Measurements from ENCODE around the gene TEC. TPM values are rescaled to one million over a fixed set of nuclear protein-coding genes. Genes with fewer than 3 reads are reported as not detected.

The TEC gene
- total and polyA plus RNA-seq, 2 of the 8 experiments (the other 6 are each of a cell fraction or from before 2014, with no cell fraction given): 0.73 to 1.8 TPM

DNA sequence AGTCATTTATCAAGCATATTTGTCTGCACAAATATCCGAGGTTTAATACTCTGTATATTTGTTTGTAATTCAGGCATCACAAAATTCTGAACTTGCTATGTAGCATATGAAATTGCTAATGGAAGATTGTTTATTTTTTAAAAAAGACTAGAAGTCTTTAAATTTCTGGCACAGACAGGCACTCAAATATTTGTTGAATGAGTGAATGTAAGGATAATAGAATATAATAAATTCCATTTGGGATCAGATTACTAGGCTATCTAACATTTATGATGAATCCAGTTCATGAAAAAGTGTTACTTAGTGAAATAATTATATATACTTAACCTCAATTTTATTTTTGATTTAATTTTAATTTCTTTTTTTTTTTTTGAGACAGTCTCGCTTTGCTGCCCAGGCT, 30.4 kb upstream of the TEC start:
- ChIA-PET POLR2A (ENCODE audit: partially characterized antibody) (interaction anchor here (1.1 kb wide), 1 partner anchor 42 kb away, joined by 3 read pairs; no protein-coding TSS in a partner anchor), CTCF (ENCODE audit: partially characterized antibody) (interaction anchor here (0.6 to 1.5 kb wide), 4 partner anchors 8 to 246 kb away, joined by 3 to 5 read pairs (median 3); no protein-coding TSS in a partner anchor)
- H3K9me3 ChIP-seq (ENCODE audit: insufficient read depth in 2 of 2, low read depth in 1 of 2, low read length in 1 of 2): no peaks in the 10 kb centered on the region
- no peaks in the 10 kb centered on the region for H3K79me1 ChIP-seq (ENCODE audit: low read depth, low read length)
- DNase-seq (ENCODE audit: low read depth in 1 of 2, low spot score in 2 of 2) (no peak), FAIRE-seq (no peak)
- no peaks in the 10 kb centered on the region for H3K4me1 ChIP-seq (replicated peaks in 1 of 4; ENCODE audit: control insufficient read depth in 3 of 4, insufficient read depth in 4 of 4, low read length in 3 of 4)
- no peak overlapping the region for H3K4ac ChIP-seq (replicated peaks; ENCODE audit: insufficient read length, low read depth, low read length)
- H3K4me3 ChIP-seq (ENCODE audit: extremely low read depth in 1 of 4, insufficient read depth in 2 of 4, low read depth in 3 of 4, low read length in 4 of 4): no peak overlapping the region
- H2BK120ac ChIP-seq (replicated peaks; ENCODE audit: low read depth, low read length): no peak overlapping the region
- H2BK5ac ChIP-seq (ENCODE audit: low read depth, low read length): no peak overlapping the region
- H3K18ac ChIP-seq (ENCODE audit: extremely low read depth, low read length): no peak overlapping the region
- TF ChIP-seq TBP (IDR thresholded peaks at IDR 0.05; ENCODE audit: low read depth, low read length): no peak
- no peak for TF ChIP-seq SP2 (IDR thresholded peaks at IDR 0.05; ENCODE audit: low read length)
- TF ChIP-seq EP300 (IDR thresholded peaks at IDR 0.05; ENCODE audit: borderline replicate concordance in 1 of 2, low read depth in 2 of 2, low read length in 2 of 2): no peak
- no peak for TF ChIP-seq SIRT6 (IDR thresholded peaks at IDR 0.05; ENCODE audit: low read length)
- TF ChIP-seq RFX5 (IDR thresholded peaks at IDR 0.05; ENCODE audit: borderline replicate concordance, low read depth, low read length): no peak
- TF ChIP-seq SIN3A (conservative IDR thresholded peaks at IDR 0.05 in 1 of 2, IDR thresholded peaks at IDR 0.05 in 1 of 2; ENCODE audit: low read depth in 1 of 2, low read length in 2 of 2): no peak
- TF ChIP-seq TCF12 (IDR thresholded peaks at IDR 0.05; ENCODE audit: low read depth, low read length): no peak
- no peak for TF ChIP-seq CEBPB (IDR thresholded peaks at IDR 0.05; ENCODE audit: low read depth, low read length)
- TF ChIP-seq, protein P1, sequence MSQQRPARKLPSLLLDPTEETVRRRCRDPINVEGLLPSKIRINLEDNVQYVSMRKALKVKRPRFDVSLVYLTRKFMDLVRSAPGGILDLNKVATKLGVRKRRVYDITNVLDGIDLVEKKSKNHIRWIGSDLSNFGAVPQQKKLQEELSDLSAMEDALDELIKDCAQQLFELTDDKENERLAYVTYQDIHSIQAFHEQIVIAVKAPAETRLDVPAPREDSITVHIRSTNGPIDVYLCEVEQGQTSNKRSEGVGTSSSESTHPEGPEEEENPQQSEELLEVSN (IDR thresholded peaks at IDR 0.05): no peak
- TF ChIP-seq FOSL1 (IDR thresholded peaks at IDR 0.05; ENCODE audit: insufficient read depth, low read depth, low read length): no peak
- TF ChIP-seq CBX5 (IDR thresholded peaks at IDR 0.05; ENCODE audit: low read depth, low read length): no peak
- TF ChIP-seq TAF1 (IDR thresholded peaks at IDR 0.05; ENCODE audit: low read depth, low read length): no peak
- no peak for TF ChIP-seq KDM1A (IDR thresholded peaks at IDR 0.05; ENCODE audit: borderline replicate concordance, low read length)
- no peak for TF ChIP-seq KDM4A (IDR thresholded peaks at IDR 0.05; ENCODE audit: low read depth, low read length, severe bottlenecking)
- no peaks in the 10 kb centered on the region for H3K27me3 ChIP-seq (replicated peaks in 1 of 4; ENCODE audit: control insufficient read depth in 3 of 4, extremely low read depth in 1 of 4, insufficient read depth in 3 of 4, low read length in 3 of 4)
- no peaks in the 10 kb centered on the region for H4K20me1 ChIP-seq (replicated peaks in 1 of 2; ENCODE audit: control insufficient read depth in 1 of 2, insufficient read depth in 2 of 2, low read length in 2 of 2)
- no peaks in the 10 kb centered on the region for H3K79me2 ChIP-seq (ENCODE audit: control insufficient read depth in 1 of 2, insufficient read depth in 2 of 2, low read length in 2 of 2)
- H4K91ac ChIP-seq (replicated peaks; ENCODE audit: insufficient read length, low read length): no peak overlapping the region
- no peak overlapping the region for H3K23ac ChIP-seq (ENCODE audit: insufficient read length)
- H2BK15ac ChIP-seq (ENCODE audit: low read length): no peak overlapping the region
- H2BK12ac ChIP-seq (ENCODE audit: low read depth, low read length): no peak overlapping the region
- no peaks in the 10 kb centered on the region for H3K36me3 ChIP-seq (ENCODE audit: control insufficient read depth in 2 of 4, insufficient read depth in 4 of 4, low read length in 3 of 4)
- H3K56ac ChIP-seq (replicated peaks; ENCODE audit: insufficient read length, low read depth, low read length): no peak overlapping the region
- H3K14ac ChIP-seq (ENCODE audit: insufficient read length): no peak overlapping the region
- H3K23me2 ChIP-seq (ENCODE audit: low read depth, low read length): no peaks in the 10 kb centered on the region
- H4K5ac ChIP-seq (ENCODE audit: insufficient read length, low read depth, low read length): no peak overlapping the region
- H4K8ac ChIP-seq (ENCODE audit: extremely low read depth, insufficient read depth, low read length): no peak overlapping the region
- H3K9ac ChIP-seq (replicated peaks in 1 of 4; ENCODE audit: extremely low read depth in 1 of 4, low read depth in 3 of 4, low read length in 3 of 4): no peak overlapping the region
- no peak overlapping the region for H3K4me2 ChIP-seq (ENCODE audit: insufficient read depth in 1 of 2, low read depth in 2 of 2, low read length in 2 of 2)
- H2AK5ac ChIP-seq (ENCODE audit: low read depth, low read length): no peak overlapping the region
- H2BK20ac ChIP-seq (ENCODE audit: low read length): no peak overlapping the region
- H2AFZ ChIP-seq (ENCODE audit: low read length): no peak overlapping the region
- 89% methylated on average over 1 of the region's 2 CpGs; no CpG with 5 or more reads in 1 of the 2 experiments for WGBS, 2 experiments (ENCODE audit: extremely low coverage in 1 of 2, insufficient coverage in 1 of 2, insufficient read length in 1 of 2, insufficient replicate concordance in 2 of 2, low coverage in 1 of 2, low lambda C conversion rate in 2 of 2, missing lambda C conversion rate in 1 of 2)
- no peak overlapping the region for H3K27ac ChIP-seq (ENCODE audit: low read depth, low read length)

Measured in H1 (cell line).